Measurements from ENCODE around the gene KRTAP12-2.
"Not testable (repeated sequence)": the region's sequence is repeated elsewhere in the genome, so short reads cannot be mapped to it uniquely, and the experiment has no call there.

KRTAP12-2 gene

GRCh38 chr21:44653656-44654575 is 12.8 kb downstream of the KRTAP12-2 start:
- no peak overlapping the region for H3K4me3 ChIP-seq (ENCODE audit: low read length)
- peaks cover under 1% of the 10 kb centered on the region; the same call in 1 of the 2 replicates for H3K4me1 ChIP-seq (ENCODE audit: insufficient read depth, low read length)
- H3K27me3 ChIP-seq (ENCODE audit: insufficient read depth, low read length), result no peaks in the 10 kb centered on the region
- no peak overlapping the region for H3K27ac ChIP-seq (ENCODE audit: low read length)
- H3K9ac ChIP-seq (ENCODE audit: low read depth, low read length), result no peak overlapping the region
- H3K36me3 ChIP-seq (ENCODE audit: insufficient read depth, low read depth, low read length), result no peaks in the 10 kb centered on the region
- no peaks in the 10 kb centered on the region for H3K9me3 ChIP-seq (ENCODE audit: insufficient read depth, low read depth, low read length)

DNA sequence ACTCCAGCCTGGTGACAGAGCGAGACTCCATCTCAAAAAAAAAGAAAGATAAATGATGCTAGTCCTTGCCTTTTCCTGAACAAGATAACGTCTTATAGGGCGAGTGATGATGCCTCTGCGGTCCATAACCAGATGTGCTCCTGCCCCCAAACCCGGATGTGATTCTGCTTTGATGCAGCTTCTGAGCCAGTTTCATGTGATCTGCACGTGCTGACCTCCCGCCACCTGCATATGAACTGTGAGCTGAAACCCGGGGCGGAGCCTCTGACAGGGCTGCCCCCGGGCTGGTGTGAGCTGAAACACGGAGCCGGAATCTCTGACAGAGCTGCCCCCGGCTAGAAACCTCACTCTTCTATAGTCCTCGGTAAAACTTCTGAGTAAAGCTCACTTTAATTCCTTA is 13.6 kb downstream of the KRTAP12-2 start:
- no peaks in the 10 kb centered on the region for H3K27me3 ChIP-seq (ENCODE audit: insufficient read depth, low read length)
- no peak overlapping the region for H3K4me3 ChIP-seq (ENCODE audit: low read length)
- H3K9ac ChIP-seq (ENCODE audit: low read depth, low read length), result no peak overlapping the region
- H3K4me1 ChIP-seq (ENCODE audit: insufficient read depth, low read length), result no peaks in the 10 kb centered on the region; the same call in 1 of the 2 replicates
- H3K9me3 ChIP-seq (ENCODE audit: insufficient read depth, low read depth, low read length), result no peaks in the 10 kb centered on the region
- H3K36me3 ChIP-seq (ENCODE audit: insufficient read depth, low read depth, low read length), result no peaks in the 10 kb centered on the region
- H3K27ac ChIP-seq (ENCODE audit: low read length), result no peak overlapping the region

DNA sequence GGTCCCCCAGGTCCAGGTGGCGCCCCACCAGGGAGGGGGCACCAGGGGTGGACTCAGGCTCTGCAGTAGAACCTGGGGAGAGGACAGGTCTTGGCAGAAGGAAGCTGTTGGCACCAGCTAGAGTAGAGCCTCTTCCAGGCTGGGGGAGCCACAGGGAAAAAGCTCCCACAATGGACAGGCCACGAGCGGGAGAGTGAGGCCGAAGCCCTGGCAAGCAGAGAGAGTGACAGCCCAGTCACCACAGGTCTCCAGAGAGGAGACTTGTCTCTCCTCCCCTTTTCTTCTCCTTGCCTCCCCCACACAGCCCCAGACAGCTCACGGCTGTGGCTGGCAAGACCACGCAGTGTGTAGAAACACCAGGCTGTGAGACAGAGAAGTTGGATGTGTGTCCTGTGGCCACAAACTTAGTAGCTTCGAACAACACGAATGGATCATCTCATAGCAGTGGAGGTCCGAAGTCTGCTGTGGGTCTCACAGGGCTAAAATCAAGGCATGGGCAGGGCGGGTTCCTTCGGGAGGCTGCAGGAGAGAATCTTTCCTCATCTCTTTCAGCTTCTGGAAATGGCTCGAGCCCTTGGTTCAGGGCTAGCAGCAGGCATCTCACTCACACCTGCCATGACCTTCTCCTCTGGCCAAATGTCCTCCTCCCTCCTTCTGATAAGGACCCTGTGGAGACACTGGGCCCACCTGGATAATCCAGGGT is 15.6 kb downstream of the KRTAP12-2 start:
- Histone ChIP-seq H3K4me3 (ENCODE audit: low read length) (no peak overlapping the region), H3K9me3 (ENCODE audit: insufficient read depth, low read depth, low read length) (no peaks in the 10 kb centered on the region), H3K9ac (ENCODE audit: low read depth, low read length) (no peak overlapping the region), H3K36me3 (ENCODE audit: insufficient read depth, low read depth, low read length) (no peaks in the 10 kb centered on the region), H3K4me1 (ENCODE audit: insufficient read depth, low read length) (no peaks in the 10 kb centered on the region; the same call in 1 of the 2 replicates), H3K27me3 (ENCODE audit: insufficient read depth, low read length) (no peaks in the 10 kb centered on the region), H3K27ac (ENCODE audit: low read length) (no peak overlapping the region)

DNA sequence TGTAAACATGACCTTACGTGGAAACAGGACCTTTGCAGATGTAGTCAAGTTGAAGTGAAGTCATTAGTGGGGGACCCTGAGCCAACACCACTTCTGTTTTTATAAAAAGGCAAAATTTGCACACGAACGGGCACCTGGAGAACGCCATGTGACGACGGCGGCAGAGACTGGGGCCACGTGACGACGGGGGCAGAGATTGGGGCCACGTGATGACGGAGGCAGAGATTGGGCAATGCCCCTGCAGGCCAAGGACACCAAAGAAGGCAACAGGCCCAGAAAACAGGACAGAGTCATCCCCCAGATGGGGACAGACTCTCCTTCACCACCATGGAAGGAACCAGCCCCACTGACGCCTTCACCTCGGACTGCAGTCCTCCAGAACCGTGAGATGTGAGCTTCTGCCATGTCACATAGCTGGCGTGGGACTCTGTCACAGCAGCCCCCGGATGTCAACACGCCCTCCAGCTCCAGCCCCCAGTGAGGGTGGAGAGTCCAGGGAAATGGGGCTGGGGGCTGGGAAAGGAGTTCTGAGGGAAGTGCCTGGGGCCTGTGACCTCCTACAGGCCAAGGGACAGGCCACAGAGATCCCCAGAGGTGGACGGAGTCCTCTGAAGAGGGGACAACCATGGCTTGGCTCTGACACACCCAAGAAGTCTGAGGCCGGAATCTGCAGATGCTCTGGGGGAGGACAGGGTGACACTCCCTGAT is 16.3 kb downstream of the KRTAP12-2 start:
- Histone ChIP-seq H3K9me3 (ENCODE audit: insufficient read depth, low read depth, low read length) (no peaks in the 10 kb centered on the region), H3K9ac (ENCODE audit: low read depth, low read length) (no peak overlapping the region), H3K36me3 (ENCODE audit: insufficient read depth, low read depth, low read length) (no peaks in the 10 kb centered on the region), H3K27ac (ENCODE audit: low read length) (no peak overlapping the region), H3K4me3 (ENCODE audit: low read length) (no peak overlapping the region), H3K4me1 (ENCODE audit: insufficient read depth, low read length) (no peaks in the 10 kb centered on the region; the same call in 1 of the 2 replicates), H3K27me3 (ENCODE audit: insufficient read depth, low read length) (no peaks in the 10 kb centered on the region)

DNA sequence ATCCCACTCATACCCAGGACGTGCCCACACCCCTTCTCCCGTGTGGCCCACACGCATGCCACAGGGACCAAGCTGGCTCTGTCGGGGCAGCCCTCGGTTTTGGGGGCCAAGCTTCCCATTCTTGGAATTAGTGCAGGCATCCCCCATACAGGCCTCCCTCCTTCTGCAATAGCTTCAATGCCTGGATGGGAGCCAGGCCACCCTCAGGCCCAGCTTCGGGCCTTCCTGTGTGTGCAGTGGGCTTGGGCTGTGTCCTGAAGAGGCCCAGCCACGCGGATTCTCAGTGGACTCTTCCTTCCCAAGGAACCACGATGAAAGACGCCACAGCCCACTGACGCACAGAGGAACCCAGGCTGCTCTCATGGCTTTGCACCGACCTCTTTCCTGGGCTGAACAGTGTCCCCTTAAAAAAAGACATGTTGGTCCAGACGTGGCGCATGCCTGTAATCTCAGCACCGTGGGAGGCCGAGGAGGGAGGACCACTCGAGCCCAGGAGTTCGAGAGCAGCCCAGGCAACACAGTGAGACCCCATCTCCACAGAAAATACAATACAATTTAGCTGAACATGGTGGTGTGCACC is 17.1 kb downstream of the KRTAP12-2 start:
- Histone ChIP-seq H3K9me3 (ENCODE audit: insufficient read depth, low read depth, low read length) (peaks cover 7% of the 10 kb centered on the region; the same call in 1 of the 2 replicates), H3K9ac (ENCODE audit: low read depth, low read length) (no peak overlapping the region), H3K27me3 (ENCODE audit: insufficient read depth, low read length) (no peaks in the 10 kb centered on the region), H3K4me3 (ENCODE audit: low read length) (no peak overlapping the region), H3K36me3 (ENCODE audit: insufficient read depth, low read depth, low read length) (no peaks in the 10 kb centered on the region), H3K27ac (ENCODE audit: low read length) (no peak overlapping the region), H3K4me1 (ENCODE audit: insufficient read depth, low read length) (no peaks in the 10 kb centered on the region; the same call in 1 of the 2 replicates)

- Histone ChIP-seq H3K27ac (ENCODE audit: low read length) (no peak overlapping the region), H3K4me3 (ENCODE audit: low read length) (no peak overlapping the region), H3K4me1 (ENCODE audit: insufficient read depth, low read length) (no peaks in the 10 kb centered on the region; the same call in 1 of the 2 replicates)
Measured at GRCh38 chr21:44648557-44649311, 18.0 kb downstream of the KRTAP12-2 start.

GRCh38 chr21:44647222-44647552 is 19.5 kb downstream of the KRTAP12-2 start:
- H3K4me1 ChIP-seq (ENCODE audit: insufficient read depth, low read length), result no peaks in the 10 kb centered on the region
- no peaks in the 10 kb centered on the region for H3K27me3 ChIP-seq (ENCODE audit: insufficient read depth, low read length)
- H3K9ac ChIP-seq (ENCODE audit: low read depth, low read length), result no peak overlapping the region
- no peak overlapping the region for H3K27ac ChIP-seq (ENCODE audit: low read length)
- peaks cover 12% of the 10 kb centered on the region; the same call in 1 of the 2 replicates for H3K9me3 ChIP-seq (ENCODE audit: insufficient read depth, low read depth, low read length)
- no peaks in the 10 kb centered on the region for H3K36me3 ChIP-seq (ENCODE audit: insufficient read depth, low read depth, low read length)
- no peak overlapping the region for H3K4me3 ChIP-seq (ENCODE audit: low read length)

More at GRCh38 chr21:44648557-44649311, 18.0 kb downstream of the KRTAP12-2 start:
- Histone ChIP-seq H3K9me3 (ENCODE audit: insufficient read depth, low read depth, low read length) (peaks cover 12% of the 10 kb centered on the region; the same call in 1 of the 2 replicates), H3K27me3 (ENCODE audit: insufficient read depth, low read length) (no peaks in the 10 kb centered on the region), H3K9ac (ENCODE audit: low read depth, low read length) (no peak overlapping the region), H3K36me3 (ENCODE audit: insufficient read depth, low read depth, low read length) (no peaks in the 10 kb centered on the region)

DNA sequence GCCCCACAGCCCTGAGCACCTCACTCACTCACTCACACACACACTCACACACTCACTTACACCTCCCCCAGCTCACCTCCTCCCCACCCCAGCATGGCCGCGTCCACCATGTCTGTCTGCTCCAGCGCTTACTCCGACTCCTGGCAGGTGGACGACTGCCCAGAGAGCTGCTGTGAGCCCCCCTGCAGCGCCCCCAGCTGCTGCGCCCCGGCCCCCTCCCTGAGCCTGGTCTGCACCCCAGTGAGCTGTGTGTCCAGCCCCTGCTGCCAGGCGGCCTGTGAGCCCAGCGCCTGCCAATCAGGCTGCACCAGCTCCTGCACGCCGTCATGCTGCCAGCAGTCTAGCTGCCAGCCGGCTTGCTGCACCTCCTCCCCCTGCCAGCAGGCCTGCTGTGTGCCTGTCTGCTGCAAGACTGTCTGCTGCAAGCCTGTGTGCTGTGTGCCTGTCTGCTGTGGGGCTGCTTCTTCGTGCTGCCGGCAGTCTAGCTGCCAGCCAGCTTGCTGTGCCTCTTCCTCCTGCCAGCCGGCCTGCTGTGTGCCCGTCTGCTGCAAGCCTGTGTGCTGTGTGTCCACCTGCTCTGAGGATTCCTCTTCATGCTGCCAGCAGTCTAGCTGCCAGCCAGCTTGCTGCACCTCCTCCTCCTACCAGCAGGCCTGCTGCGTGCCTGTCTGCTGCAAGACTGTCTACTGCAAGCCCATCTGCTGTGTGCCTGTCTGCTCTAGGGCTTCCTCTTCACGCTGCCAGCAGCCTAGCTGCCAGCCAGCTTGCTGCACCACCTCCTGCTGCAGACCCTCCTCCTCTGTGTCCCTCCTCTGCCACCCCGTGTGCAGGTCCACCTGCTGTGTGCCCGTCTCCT is 20.1 kb downstream of the KRTAP12-2 start, which contains the start of gene KRTAP10-11:
Gene KRTAP10-11, plus strand, starts transcription at position 49 of the 856 bp plus-strand sequence. Its CDS starts 45 bp downstream, at position 94.
- H3K4me3 ChIP-seq (ENCODE audit: low read length); H3K9ac ChIP-seq (ENCODE audit: low read depth, low read length); H3K4me1 ChIP-seq (ENCODE audit: insufficient read depth, low read length); H3K27me3 ChIP-seq (ENCODE audit: insufficient read depth, low read length); H3K36me3 ChIP-seq (ENCODE audit: insufficient read depth, low read depth, low read length); H3K27ac ChIP-seq (ENCODE audit: low read length): not testable (repeated sequence)
- H3K9me3 ChIP-seq (ENCODE audit: insufficient read depth, low read depth, low read length), result peaks cover 12% of the 10 kb centered on the region; the same call in 1 of the 2 replicates

DNA sequence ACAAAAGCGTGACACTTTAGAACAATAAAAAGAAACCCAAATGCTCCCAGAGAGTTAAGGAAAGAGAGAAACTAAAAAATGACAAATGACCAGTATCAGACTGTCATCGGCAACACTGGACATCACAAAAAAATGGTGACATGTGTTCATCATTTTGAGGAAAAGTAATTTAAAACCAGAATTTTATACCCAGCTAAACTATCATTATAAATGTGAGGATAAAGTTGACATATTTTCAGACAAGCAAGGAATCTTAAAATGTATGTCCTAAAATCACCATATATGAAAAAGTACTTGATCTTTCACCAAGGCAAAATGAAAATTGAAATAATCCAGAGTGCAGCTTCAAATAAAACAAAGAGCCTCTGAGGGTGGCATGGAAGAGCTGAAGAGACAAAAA is 21.8 kb downstream of the KRTAP12-2 start:
- Histone ChIP-seq H3K9me3 (ENCODE audit: insufficient read depth, low read depth, low read length) (peaks cover 12% of the 10 kb centered on the region; the same call in 1 of the 2 replicates), H3K4me1 (ENCODE audit: insufficient read depth, low read length) (no peaks in the 10 kb centered on the region), H3K9ac (ENCODE audit: low read depth, low read length) (no peak overlapping the region), H3K36me3 (ENCODE audit: insufficient read depth, low read depth, low read length) (no peaks in the 10 kb centered on the region), H3K27ac (ENCODE audit: low read length) (no peak overlapping the region), H3K27me3 (ENCODE audit: insufficient read depth, low read length) (no peaks in the 10 kb centered on the region), H3K4me3 (ENCODE audit: low read length) (no peak overlapping the region)

DNA sequence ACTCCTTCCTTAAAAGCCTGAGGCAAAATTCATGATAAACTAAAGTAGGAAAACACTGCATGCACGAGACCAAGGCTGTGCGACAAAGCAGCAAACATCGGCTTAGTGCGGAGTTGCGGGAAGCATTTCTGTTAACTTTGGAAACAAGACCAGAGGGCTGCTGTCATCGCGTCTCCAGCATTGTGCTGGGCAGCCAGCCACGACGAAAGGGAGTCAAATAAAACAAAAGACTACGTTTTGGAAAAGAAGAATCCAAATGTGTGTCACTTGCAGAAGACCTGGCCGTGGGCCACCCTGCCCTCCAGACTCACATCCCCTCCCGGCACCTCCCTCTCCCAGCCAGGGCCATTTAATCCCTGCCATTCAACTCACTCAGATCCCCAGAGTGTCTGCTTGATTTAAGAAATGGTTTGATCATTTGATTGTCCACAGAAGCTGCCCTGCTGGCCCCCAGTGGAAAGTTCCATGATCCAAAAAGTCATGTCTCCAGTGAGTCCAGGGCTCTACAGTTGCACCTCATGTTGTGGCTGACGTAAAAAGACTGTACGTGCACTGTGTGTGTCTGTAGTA is 22.9 kb downstream of the KRTAP12-2 start:
- Histone ChIP-seq H3K36me3 (ENCODE audit: insufficient read depth, low read depth, low read length) (no peaks in the 10 kb centered on the region), H3K4me1 (ENCODE audit: insufficient read depth, low read length) (no peaks in the 10 kb centered on the region), H3K27ac (ENCODE audit: low read length) (no peak overlapping the region), H3K4me3 (ENCODE audit: low read length) (no peak overlapping the region), H3K9ac (ENCODE audit: low read depth, low read length) (no peak overlapping the region), H3K9me3 (ENCODE audit: insufficient read depth, low read depth, low read length) (peaks cover 12% of the 10 kb centered on the region; the same call in 1 of the 2 replicates), H3K27me3 (ENCODE audit: insufficient read depth, low read length) (no peaks in the 10 kb centered on the region)

Measured in iPS-20b (cell line).